HepG2 (cell line): ENCODE data around the gene SBK2. TPM values are rescaled to one million over a fixed set of nuclear protein-coding genes. Genes with fewer than 3 reads are reported as not detected.

ENCODE experiments used
- ATF4 ChIP-seq, 2 experiments: fragments of 450-650 bp in 1 of 2; sonication (generic) in 1 of 2; formaldehyde crosslinking; IDR thresholded peaks; 2 replicates each; pipeline versions ENCODE4 v1.5.0 to v1.8.0; 2020 to 2022; ENCODE audit warnings: mild to moderate bottlenecking in 1 of 2, missing genetic modification reagents in 1 of 2
- CCDC6 ChIP-seq: sonication (generic); formaldehyde crosslinking; IDR thresholded peaks from 2 replicates; pipeline ENCODE4 v1.8.1; 2022; ENCODE audit warnings: mild to moderate bottlenecking, missing genetic modification reagents, moderate library complexity
- ELF1 ChIP-seq: sonication (generic); formaldehyde crosslinking; IDR thresholded peaks from 2 replicates; pipeline ENCODE4 v1.4.0; 2020; ENCODE audit warnings: missing genetic modification reagents
- ESRRA ChIP-seq: sonication (generic); formaldehyde crosslinking; IDR thresholded peaks from 2 replicates; pipeline ENCODE4 v1.5.1; 2020; ENCODE audit warnings: mild to moderate bottlenecking, low read depth, missing genetic modification reagents
- MIXL1 ChIP-seq: IDR thresholded peaks from 2 replicates; pipeline ENCODE4 v1.6.1; 2016
- NFATC3 ChIP-seq: sonication (generic); formaldehyde crosslinking; IDR thresholded peaks from 2 replicates; pipeline ENCODE4 v1.5.1; 2020; ENCODE audit warnings: mild to moderate bottlenecking, missing genetic modification reagents
- PAWR ChIP-seq: sonication (generic); formaldehyde crosslinking; IDR thresholded peaks from 2 replicates; pipeline ENCODE4 v1.4.0; 2020; ENCODE audit warnings: missing genetic modification reagents, mild to moderate bottlenecking, borderline replicate concordance
- PAXIP1 ChIP-seq: sonication (generic); formaldehyde crosslinking; conservative IDR thresholded peaks from 2 replicates; pipeline ENCODE4 v1.4.0; 2020; ENCODE audit warnings: mild to moderate bottlenecking, missing genetic modification reagents, moderate library complexity
- SATB2 ChIP-seq: sonication (generic); formaldehyde crosslinking; IDR thresholded peaks from 2 replicates; pipeline ENCODE4 v1.5.0; 2020; ENCODE audit warnings: missing genetic modification reagents
- SMC3 ChIP-seq: IDR thresholded peaks from 2 replicates; pipeline ENCODE4 v1.6.1; 2011; ENCODE audit warnings: low read length, improper control_type of control experiment
- SRSF9 ChIP-seq: fragments of 200-400 bp; formaldehyde crosslinking; IDR thresholded peaks from 2 replicates; pipeline ENCODE4 v1.6.1; 2018; ENCODE audit warnings: borderline replicate concordance, mild to moderate bottlenecking, low read depth, low read length; ENCODE audit not compliant: insufficient read depth, poor library complexity, severe bottlenecking
- TGIF2 ChIP-seq: IDR thresholded peaks from 2 replicates; pipeline ENCODE4 v1.6.1; 2016; ENCODE audit warnings: control low read depth, missing compliant biosample characterization
- ZNF761 ChIP-seq: sonication (generic); formaldehyde crosslinking; conservative IDR thresholded peaks from 2 replicates; pipeline ENCODE4 v1.4.0; 2020; ENCODE audit warnings: mild to moderate bottlenecking, missing genetic modification reagents
- polyA plus RNA-seq, 8 experiments: library from polyadenylated mRNA; depleted of rRNA in 3 of 8; stranded (reverse) in 7 of 8; unstranded in 1 of 8; fragments of >200 nt; fragmentation: Illumina TruSeq in 4 of 8; extraction: Trizol in 4 of 8; gene quantifications; 2 replicates each; pipeline versions ENCODE4 v1.2.1 to v1.2.3, GENCODE V29; 2011 to 2016; ENCODE audit warnings: low read depth in 4 of 8, missing spikeins in 1 of 8, mixed read lengths in 1 of 8; ENCODE audit not compliant: insufficient read depth in 1 of 8
- total RNA-seq, 5 experiments: library from RNA; depleted of rRNA; stranded (reverse); fragments of >200 nt; fragmentation: Illumina TruSeq; extraction: Trizol; gene quantifications; 2 replicates each; pipeline ENCODE4 v1.2.3, GENCODE V29; 2016; ENCODE audit warnings: low read depth in 1 of 5
- TF ChIP-seq, protein P1 (sequence below): sonication (generic); formaldehyde crosslinking; IDR thresholded peaks from 2 replicates; pipeline ENCODE4 v1.4.0; 2020; ENCODE audit warnings: low read depth, missing genetic modification reagents
- TF ChIP-seq, protein P2 (sequence below): sonication (generic); formaldehyde crosslinking; IDR thresholded peaks from 2 replicates; pipeline ENCODE4 v1.5.0; 2020; ENCODE audit warnings: mild to moderate bottlenecking, missing genetic modification reagents, moderate library complexity
- TF ChIP-seq, protein P3 (sequence below): sonication (generic); formaldehyde crosslinking; IDR thresholded peaks from 2 replicates; pipeline ENCODE4 v1.5.1; 2020; ENCODE audit warnings: mild to moderate bottlenecking, missing genetic modification reagents, moderate library complexity

SBK2 gene
- total and polyA plus RNA-seq, 2 of the 13 experiments (the other 11 are each of a cell fraction or from before 2014, with no cell fraction given), result 0.24 TPM; not detected in 1

- TF ChIP-seq, protein P1, sequence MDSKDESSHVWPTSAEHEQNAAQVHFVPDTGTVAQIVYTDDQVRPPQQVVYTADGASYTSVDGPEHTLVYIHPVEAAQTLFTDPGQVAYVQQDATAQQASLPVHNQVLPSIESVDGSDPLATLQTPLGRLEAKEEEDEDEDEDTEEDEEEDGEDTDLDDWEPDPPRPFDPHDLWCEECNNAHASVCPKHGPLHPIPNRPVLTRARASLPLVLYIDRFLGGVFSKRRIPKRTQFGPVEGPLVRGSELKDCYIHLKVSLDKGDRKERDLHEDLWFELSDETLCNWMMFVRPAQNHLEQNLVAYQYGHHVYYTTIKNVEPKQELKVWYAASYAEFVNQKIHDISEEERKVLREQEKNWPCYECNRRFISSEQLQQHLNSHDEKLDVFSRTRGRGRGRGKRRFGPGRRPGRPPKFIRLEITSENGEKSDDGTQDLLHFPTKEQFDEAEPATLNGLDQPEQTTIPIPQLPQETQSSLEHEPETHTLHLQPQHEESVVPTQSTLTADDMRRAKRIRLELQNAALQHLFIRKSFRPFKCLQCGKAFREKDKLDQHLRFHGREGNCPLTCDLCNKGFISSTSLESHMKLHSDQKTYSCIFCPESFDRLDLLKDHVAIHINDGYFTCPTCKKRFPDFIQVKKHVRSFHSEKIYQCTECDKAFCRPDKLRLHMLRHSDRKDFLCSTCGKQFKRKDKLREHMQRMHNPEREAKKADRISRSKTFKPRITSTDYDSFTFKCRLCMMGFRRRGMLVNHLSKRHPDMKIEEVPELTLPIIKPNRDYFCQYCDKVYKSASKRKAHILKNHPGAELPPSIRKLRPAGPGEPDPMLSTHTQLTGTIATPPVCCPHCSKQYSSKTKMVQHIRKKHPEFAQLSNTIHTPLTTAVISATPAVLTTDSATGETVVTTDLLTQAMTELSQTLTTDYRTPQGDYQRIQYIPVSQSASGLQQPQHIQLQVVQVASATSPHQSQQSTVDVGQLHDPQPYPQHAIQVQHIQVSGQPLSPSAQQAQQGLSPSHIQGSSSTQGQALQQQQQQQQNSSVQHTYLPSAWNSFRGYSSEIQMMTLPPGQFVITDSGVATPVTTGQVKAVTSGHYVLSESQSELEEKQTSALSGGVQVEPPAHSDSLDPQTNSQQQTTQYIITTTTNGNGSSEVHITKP (CRISPR knock-in tag), result no peak
- TF ChIP-seq NFATC3 (CRISPR knock-in tag) (no peak), SMC3 (peak; percentile 79; the same call in 1 of the 2 replicates), ATF4 (CRISPR knock-in tag; IDR thresholded peaks at IDR 0.05) (no peak), CCDC6 (CRISPR knock-in tag) (no peak), PAWR (CRISPR knock-in tag) (no peak), ELF1 (CRISPR knock-in tag) (peak; percentile 30; the same call in 1 of the 2 replicates), PAXIP1 (CRISPR knock-in tag) (no peak; the same call in 1 of the 2 replicates), SATB2 (CRISPR knock-in tag) (no peak), TGIF2 (CRISPR knock-in tag) (0 out of 2 replicates have a peak, but pooled peaks have one; percentile 41), ZNF761 (CRISPR knock-in tag) (no peak), MIXL1 (CRISPR knock-in tag) (peak; percentile 21; the same call in 1 of the 2 replicates), SRSF9 (no peak), ESRRA (peak; percentile 88)
- TF ChIP-seq, protein P2, sequence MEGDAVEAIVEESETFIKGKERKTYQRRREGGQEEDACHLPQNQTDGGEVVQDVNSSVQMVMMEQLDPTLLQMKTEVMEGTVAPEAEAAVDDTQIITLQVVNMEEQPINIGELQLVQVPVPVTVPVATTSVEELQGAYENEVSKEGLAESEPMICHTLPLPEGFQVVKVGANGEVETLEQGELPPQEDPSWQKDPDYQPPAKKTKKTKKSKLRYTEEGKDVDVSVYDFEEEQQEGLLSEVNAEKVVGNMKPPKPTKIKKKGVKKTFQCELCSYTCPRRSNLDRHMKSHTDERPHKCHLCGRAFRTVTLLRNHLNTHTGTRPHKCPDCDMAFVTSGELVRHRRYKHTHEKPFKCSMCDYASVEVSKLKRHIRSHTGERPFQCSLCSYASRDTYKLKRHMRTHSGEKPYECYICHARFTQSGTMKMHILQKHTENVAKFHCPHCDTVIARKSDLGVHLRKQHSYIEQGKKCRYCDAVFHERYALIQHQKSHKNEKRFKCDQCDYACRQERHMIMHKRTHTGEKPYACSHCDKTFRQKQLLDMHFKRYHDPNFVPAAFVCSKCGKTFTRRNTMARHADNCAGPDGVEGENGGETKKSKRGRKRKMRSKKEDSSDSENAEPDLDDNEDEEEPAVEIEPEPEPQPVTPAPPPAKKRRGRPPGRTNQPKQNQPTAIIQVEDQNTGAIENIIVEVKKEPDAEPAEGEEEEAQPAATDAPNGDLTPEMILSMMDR (CRISPR knock-in tag), result peak; percentile 100
- TF ChIP-seq, protein P3, sequence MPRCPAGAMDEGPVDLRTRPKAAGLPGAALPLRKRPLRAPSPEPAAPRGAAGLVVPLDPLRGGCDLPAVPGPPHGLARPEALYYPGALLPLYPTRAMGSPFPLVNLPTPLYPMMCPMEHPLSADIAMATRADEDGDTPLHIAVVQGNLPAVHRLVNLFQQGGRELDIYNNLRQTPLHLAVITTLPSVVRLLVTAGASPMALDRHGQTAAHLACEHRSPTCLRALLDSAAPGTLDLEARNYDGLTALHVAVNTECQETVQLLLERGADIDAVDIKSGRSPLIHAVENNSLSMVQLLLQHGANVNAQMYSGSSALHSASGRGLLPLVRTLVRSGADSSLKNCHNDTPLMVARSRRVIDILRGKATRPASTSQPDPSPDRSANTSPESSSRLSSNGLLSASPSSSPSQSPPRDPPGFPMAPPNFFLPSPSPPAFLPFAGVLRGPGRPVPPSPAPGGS (CRISPR knock-in tag), result peak; percentile 59; the same call in 1 of the 2 replicates
Observed at GRCh38 chr19:55516878-55517620, 19.9 kb downstream of the SBK2 start (continued).
